H4 (cell line): Measurements from ENCODE around the gene FER1L5. TPM values are rescaled to one million over a fixed set of nuclear protein-coding genes. Genes with fewer than 3 reads are reported as not detected.

ENCODE experiments used
- DNase-seq: peaks from one replicate; pipeline ENCODE4 v3.0.0-alpha.2; 2015; ENCODE audit warnings: low spot score
- total RNA-seq: library from RNA; depleted of rRNA; stranded (reverse); fragments of >200 nt; shearing (Covaris generic); gene quantifications from 2 replicates; pipeline ENCODE4 v1.2.3, GENCODE V29; 2014

Gene FER1L5
- total RNA-seq, 1 experiment from 2014 or later, result not detected

GRCh38 chr2:96695602-96696001 lies 53.0 kb downstream of the FER1L5 start:
- no peak for DNase-seq

GRCh38 chr2:96697476-96697875 lies 54.9 kb downstream of the FER1L5 start:
- DNase-seq, result no peak

- DNase-seq, result no peak
Observed at GRCh38 chr2:96698221-96698861, 55.8 kb downstream of the FER1L5 start.

GRCh38 chr2:96699021-96699420 lies 56.5 kb downstream of the FER1L5 start:
- no peak for DNase-seq

GRCh38 chr2:96699621-96700020 lies 57.1 kb downstream of the FER1L5 start:
- DNase-seq, result no peak

- DNase-seq, result no peak
Observed at GRCh38 chr2:96700086-96700485, 57.5 kb downstream of the FER1L5 start.

GRCh38 chr2:96701636-96702035 lies 59.1 kb downstream of the FER1L5 start:
- DNase-seq, result no peak

- no peak for DNase-seq
Observed at GRCh38 chr2:96702098-96702785, 59.7 kb downstream of the FER1L5 start.

GRCh38 chr2:96703021-96703751 lies 60.6 kb downstream of the FER1L5 start:
- DNase-seq, result no peak

GRCh38 chr2:96710985-96711384 lies 68.4 kb downstream of the FER1L5 start:
- no peak for DNase-seq

- DNase-seq, result no peak
Observed at GRCh38 chr2:96715658-96716057, 73.1 kb downstream of the FER1L5 start.

GRCh38 chr2:96716388-96716787 lies 73.8 kb downstream of the FER1L5 start:
- DNase-seq, result no peak

- no peak for DNase-seq
Observed at GRCh38 chr2:96726131-96726530, 83.6 kb downstream of the FER1L5 start.

GRCh38 chr2:96727431-96727830 lies 84.9 kb downstream of the FER1L5 start:
- DNase-seq, result no peak

GRCh38 chr2:96729748-96730147 lies 87.2 kb downstream of the FER1L5 start:
- DNase-seq, result no peak

- DNase-seq, result no peak
Observed at GRCh38 chr2:96730212-96730611, 87.6 kb downstream of the FER1L5 start.

GRCh38 chr2:96733931-96734330 lies 91.4 kb downstream of the FER1L5 start:
- no peak for DNase-seq

GRCh38 chr2:96734880-96735583 lies 92.5 kb downstream of the FER1L5 start:
- no peak for DNase-seq

- DNase-seq, result no peak
Observed at GRCh38 chr2:96737251-96737650, 94.7 kb downstream of the FER1L5 start.

- no peak for DNase-seq
Observed at GRCh38 chr2:96737831-96738230, 95.3 kb downstream of the FER1L5 start.

- DNase-seq, result no peak
Observed at GRCh38 chr2:96739076-96739632, 96.6 kb downstream of the FER1L5 start.
